Duodenal mucosa (tissue), 2 donors: ENCODE results near the gene HYAL1.
"Not testable (repeated sequence)": the region's sequence is repeated elsewhere in the genome, so short reads cannot be mapped to it uniquely, and the experiment has no call there.

Source experiments
- H3K27ac ChIP-seq: one replicate; pipeline ENCODE4 v1.7.0; 2013; ENCODE audit warnings: low read depth, low read length
- H3K27me3 ChIP-seq, 2 donors: one replicate each; pipeline ENCODE4 v1.7.0; 2013; ENCODE audit warnings: low read length in 2 of 2, control low read depth in 1 of 2; ENCODE audit not compliant: insufficient read depth in 2 of 2, control insufficient read depth in 1 of 2
- H3K36me3 ChIP-seq, 2 donors: one replicate each; pipeline ENCODE4 v1.7.0; 2013; ENCODE audit warnings: low read length in 2 of 2, control low read depth in 1 of 2; ENCODE audit not compliant: insufficient read depth in 2 of 2, control insufficient read depth in 1 of 2
- H3K4me1 ChIP-seq, 2 donors: one replicate each; pipeline ENCODE4 v1.7.0; 2013; ENCODE audit warnings: low read length in 2 of 2, control low read depth in 1 of 2; ENCODE audit not compliant: insufficient read depth in 2 of 2, control insufficient read depth in 1 of 2
- H3K4me3 ChIP-seq, 2 donors: one replicate each; pipeline ENCODE4 v1.7.0; 2013; ENCODE audit warnings: low read length in 2 of 2, low read depth in 1 of 2
- H3K9ac ChIP-seq, 2 donors: one replicate each; pipeline ENCODE4 v1.7.0; 2013; ENCODE audit warnings: low read length in 2 of 2, low read depth in 1 of 2
- H3K9me3 ChIP-seq, 2 donors: one replicate each; pipeline ENCODE4 v1.7.0; 2013; ENCODE audit warnings: low read length in 2 of 2, control low read depth in 1 of 2; ENCODE audit not compliant: control insufficient read depth in 1 of 2

HYAL1 gene

DNA sequence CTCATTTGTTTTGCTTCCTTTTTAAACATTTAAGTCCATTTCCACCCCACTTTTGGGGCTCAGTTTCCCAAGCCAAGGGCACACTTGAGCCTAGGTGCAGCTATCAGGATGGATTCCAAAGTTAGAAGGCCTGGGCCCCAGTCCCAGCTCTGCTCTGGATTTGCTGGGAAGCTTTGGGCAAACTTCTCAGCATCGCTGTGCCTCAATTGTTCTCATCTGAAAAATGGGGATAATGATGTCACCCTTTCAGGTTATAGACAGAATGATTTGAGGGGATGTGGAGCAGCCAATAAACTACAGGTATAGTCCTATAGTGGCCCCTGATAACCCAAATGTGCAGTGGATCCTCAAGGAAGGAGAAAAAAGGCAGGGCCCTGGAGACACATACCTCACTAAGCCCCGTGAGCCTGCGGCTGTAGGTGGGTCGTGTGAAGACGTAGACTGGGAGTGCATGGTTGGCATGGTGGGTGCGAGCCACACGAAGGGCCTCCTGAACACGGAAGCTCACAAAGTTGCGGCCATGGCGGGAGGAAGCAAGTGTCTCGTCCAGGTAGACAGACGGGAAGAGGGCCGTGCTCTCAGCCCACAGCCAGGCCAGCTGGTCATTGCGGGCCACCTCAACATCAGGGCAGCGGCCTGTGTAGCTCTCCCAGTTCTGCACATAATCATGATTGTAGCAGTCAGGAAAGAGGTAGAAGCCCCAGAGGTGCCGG is 16.0 kb upstream of the HYAL1 start:
- H3K36me3 ChIP-seq, result peaks cover 8 to 20% of the 10 kb centered on the region in 2 donors
- H3K4me1 ChIP-seq, result peaks cover 62 to 72% of the 10 kb centered on the region in 2 donors
- no peaks in the 10 kb centered on the region for H3K27me3 ChIP-seq
- H3K9me3 ChIP-seq, result no peaks in the 10 kb centered on the region
- no peak overlapping the region for H3K27ac ChIP-seq
- peak overlapping the region in 1 of 2 donors; percentile 85 for H3K9ac ChIP-seq
- peak overlapping the region; percentile 83 to 94 for H3K4me3 ChIP-seq

DNA sequence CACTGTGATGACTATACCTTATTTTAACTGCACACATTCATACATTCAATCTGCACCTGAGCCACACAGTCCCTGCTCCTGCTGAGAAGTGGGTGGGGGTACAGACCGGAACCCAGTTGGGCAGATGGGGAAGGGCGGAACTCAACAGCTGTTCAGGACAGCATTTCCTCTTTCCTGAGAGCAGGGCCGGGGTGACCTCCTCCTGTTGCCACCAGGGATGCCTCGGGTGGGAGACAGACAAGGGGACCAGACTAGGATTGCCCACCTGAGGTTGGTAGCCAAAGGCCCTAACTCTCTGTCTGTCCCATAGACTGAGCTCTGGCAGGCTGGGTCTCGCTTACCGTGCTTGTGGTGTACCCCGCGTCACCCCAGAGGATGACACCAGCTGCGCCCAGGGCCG is 15.2 kb upstream of the HYAL1 start:
- no peaks in the 10 kb centered on the region for H3K27me3 ChIP-seq
- H3K9ac ChIP-seq, result peak overlapping the region; percentile 32 to 60
- H3K4me1 ChIP-seq, result peaks cover 58 to 66% of the 10 kb centered on the region in 2 donors
- H3K36me3 ChIP-seq, result peaks cover 8 to 19% of the 10 kb centered on the region in 2 donors
- H3K4me3 ChIP-seq, result peak overlapping the region in 1 of 2 donors; percentile 32
- no peak overlapping the region for H3K27ac ChIP-seq
- no peaks in the 10 kb centered on the region for H3K9me3 ChIP-seq

DNA sequence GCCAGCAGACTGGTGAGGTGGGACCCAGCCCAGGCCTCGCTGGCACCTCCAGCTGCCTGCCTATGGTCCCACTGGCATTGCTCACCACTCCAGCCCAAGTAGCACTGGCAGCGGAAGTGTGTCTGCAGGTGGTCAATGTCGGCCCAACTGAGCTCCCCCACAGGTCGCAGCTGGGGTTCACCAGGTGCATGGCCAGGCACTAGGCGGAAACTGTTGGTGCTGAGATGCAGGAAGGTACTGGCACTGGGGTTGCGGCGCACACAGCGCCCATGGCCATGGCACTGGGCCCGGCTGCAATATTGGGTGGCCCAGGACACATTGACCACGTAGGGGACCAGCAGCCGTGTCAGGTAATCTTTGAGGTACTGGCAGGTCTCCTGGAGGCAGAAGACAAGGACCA is 14.8 kb upstream of the HYAL1 start:
- no peak overlapping the region for H3K27ac ChIP-seq
- H3K9me3 ChIP-seq, result no peaks in the 10 kb centered on the region
- peaks cover 58 to 61% of the 10 kb centered on the region in 2 donors for H3K4me1 ChIP-seq
- peak overlapping the region; percentile 51 to 60 for H3K9ac ChIP-seq
- H3K36me3 ChIP-seq, result peaks cover 8 to 19% of the 10 kb centered on the region in 2 donors
- H3K4me3 ChIP-seq, result peak overlapping the region in 1 of 2 donors; percentile 32
- no peaks in the 10 kb centered on the region for H3K27me3 ChIP-seq

DNA sequence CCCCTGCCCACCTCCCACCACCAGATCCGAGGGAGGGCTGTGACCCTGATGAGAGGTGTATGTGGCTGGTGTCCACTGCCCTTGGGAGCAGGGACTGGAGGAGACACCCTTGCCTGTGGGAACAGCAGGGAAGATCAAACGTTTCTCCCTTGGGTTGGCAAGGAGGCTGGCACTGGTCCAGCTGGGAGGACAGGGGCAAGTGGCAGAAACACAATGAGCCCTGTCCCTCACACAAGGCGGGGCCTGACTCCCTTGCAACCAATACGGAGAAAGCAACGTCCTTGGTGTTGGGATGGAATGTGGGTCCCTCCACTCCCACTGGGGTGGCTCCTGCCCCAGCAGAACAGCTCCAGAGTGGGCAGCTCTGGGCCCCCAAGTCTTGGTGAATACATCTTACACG is 13.9 kb upstream of the HYAL1 start:
- H3K27ac ChIP-seq, result peak overlapping the region; percentile 74
- H3K9me3 ChIP-seq, result no peaks in the 10 kb centered on the region
- peaks cover 52 to 53% of the 10 kb centered on the region in 2 donors for H3K4me1 ChIP-seq
- H3K36me3 ChIP-seq, result peaks cover 8 to 19% of the 10 kb centered on the region in 2 donors
- H3K27me3 ChIP-seq, result no peaks in the 10 kb centered on the region
- peak overlapping the region; percentile 32 to 44 for H3K4me3 ChIP-seq
- H3K9ac ChIP-seq, result peak overlapping the region; percentile 60 to 72

DNA sequence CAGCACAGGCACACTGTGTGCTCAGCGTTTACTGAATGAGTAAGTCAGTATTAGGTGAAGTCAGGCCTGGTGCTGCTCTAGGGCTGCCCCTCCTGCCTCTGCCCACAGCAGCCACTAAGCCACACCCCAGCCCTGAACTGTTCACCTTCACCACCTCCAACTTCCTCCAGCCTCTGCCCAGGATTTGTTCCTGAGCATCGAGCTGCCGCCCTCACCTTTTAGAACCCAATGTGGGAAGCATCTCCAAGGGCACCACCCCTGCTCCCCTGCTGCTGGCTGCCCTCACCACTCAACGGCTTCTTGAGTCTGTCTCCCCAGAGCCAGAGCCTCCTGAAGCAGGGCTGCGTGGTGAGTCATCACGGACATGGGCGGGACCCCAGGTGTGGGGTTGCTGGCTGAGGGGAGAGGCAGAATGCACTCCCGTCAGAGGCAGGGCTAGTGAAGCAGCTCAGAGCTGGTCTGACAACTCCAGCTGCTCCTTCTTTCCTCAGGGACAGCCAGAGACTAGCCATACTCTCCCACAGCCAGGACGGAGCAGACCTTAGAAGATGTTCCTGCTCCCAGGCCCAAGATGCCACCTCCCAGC is 13.4 kb upstream of the HYAL1 start:
- Histone ChIP-seq H3K4me3 (peak overlapping the region; percentile 32 to 44), H3K9ac (peak overlapping the region; percentile 60 to 72), H3K27ac (peak overlapping the region; percentile 74), H3K4me1 (peaks cover 47% of the 10 kb centered on the region in 2 donors), H3K9me3 (no peaks in the 10 kb centered on the region), H3K27me3 (no peaks in the 10 kb centered on the region), H3K36me3 (peaks cover 8 to 19% of the 10 kb centered on the region in 2 donors)

DNA sequence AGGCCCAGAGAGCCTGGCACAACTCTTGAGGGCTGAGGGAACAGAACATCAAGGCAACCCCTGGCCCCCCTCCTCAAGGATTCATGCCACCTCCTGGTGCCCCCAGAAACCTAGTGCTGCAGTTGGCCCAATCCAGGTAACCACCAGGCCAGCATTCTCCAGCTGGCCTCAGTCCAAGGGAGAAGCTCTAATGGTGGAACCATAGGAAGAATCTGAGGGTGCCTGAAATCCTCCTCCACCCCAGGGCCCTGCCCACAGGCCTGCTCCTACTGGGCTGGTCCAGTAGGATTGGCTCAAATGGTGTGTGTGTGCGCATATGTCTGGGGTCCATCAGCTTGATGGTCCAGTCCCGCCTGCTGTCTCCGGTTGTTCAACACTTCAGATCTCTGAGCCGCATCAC is 11.4 kb upstream of the HYAL1 start:
- no peak overlapping the region for H3K9ac ChIP-seq
- peaks cover 38% of the 10 kb centered on the region in 2 donors for H3K4me1 ChIP-seq
- no peaks in the 10 kb centered on the region for H3K27me3 ChIP-seq
- no peak overlapping the region for H3K27ac ChIP-seq
- H3K9me3 ChIP-seq, result no peaks in the 10 kb centered on the region
- peaks cover 8 to 19% of the 10 kb centered on the region in 2 donors for H3K36me3 ChIP-seq
- H3K4me3 ChIP-seq, result no peak overlapping the region

DNA sequence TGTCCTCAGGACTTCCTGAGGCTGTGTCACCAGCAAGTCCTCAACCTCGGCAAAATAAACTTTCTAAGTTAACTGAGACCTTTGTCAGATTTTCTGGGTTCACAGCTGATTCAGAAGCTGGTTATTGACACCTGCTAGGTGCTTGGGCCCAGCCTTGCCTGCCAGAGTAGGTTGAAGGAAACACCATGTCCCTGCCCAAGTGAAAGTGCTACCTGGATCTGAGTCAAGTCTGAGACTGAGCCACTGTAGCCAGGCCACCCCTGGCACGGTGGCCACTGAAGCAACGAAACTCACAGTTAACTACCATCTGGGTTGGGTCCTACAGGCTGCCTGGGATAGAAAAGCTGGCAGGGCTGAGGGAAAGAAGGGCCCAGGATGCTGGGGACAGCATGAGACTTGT is 11.0 kb upstream of the HYAL1 start:
- peaks cover 8 to 16% of the 10 kb centered on the region in 2 donors for H3K36me3 ChIP-seq

DNA sequence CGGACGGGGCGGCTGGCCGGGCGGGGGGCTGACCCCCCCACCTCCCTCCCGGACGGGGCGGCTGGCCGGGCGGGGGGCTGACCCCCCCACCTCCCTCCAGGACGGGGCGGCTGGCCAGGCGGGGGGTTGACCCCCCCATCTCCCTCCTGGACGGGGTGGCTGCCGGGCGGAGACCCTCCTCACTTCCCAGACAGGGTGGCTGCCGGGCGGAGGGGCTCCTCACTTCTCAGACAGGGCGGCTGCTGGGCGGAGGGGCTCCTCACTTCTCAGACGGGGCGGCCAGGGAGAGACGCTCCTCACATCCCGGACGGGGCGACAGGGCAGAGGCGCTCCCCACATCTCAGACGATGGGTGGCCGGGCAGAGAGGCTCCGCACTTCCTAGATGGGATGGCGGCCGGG is 8.7 kb upstream of the HYAL1 start:
- not testable (repeated sequence) for H3K9ac ChIP-seq, H3K36me3 ChIP-seq, H3K9me3 ChIP-seq, H3K27me3 ChIP-seq, H3K27ac ChIP-seq, H3K4me3 ChIP-seq
- peaks cover 10% of the 10 kb centered on the region in 2 donors for H3K4me1 ChIP-seq

More for the DNA sequence above, 11.0 kb upstream of the HYAL1 start:
- Histone ChIP-seq H3K4me3 (no peak overlapping the region), H3K4me1 (peaks cover 33% of the 10 kb centered on the region in 2 donors), H3K27ac (no peak overlapping the region), H3K9ac (peak overlapping the region in 1 of 2 donors; percentile 13), H3K9me3 (no peaks in the 10 kb centered on the region), H3K27me3 (no peaks in the 10 kb centered on the region)

DNA sequence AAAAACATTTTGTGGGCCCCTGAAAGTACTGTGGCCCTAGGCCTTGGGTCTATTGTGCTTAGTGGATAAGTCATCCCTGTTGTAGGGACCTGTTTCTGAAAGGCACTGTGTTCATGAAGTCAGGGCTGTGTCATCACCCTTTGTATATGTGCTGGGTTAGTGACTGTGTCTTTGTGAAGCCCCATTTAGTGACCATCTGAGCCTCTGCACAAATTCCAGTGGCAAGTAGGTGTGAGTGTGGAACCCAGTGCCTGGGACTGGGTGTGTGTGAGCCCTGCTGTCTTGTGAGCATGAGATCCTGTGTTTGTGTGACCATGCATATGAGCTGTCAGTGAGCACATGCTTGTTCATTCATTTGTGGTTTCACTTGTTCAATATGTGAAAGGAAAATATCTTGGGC is 1.2 kb upstream of the HYAL1 start:
- H3K27ac ChIP-seq, result no peak overlapping the region
- H3K4me3 ChIP-seq, result no peak overlapping the region
- no peaks in the 10 kb centered on the region for H3K27me3 ChIP-seq
- peaks cover 17 to 26% of the 10 kb centered on the region in 2 donors for H3K4me1 ChIP-seq
- H3K9me3 ChIP-seq, result no peaks in the 10 kb centered on the region
- H3K36me3 ChIP-seq, result no peaks in the 10 kb centered on the region
- H3K9ac ChIP-seq, result no peak overlapping the region
